Mucosa of descending colon (tissue), 3 donors: ENCODE results near the gene MEI1. TPM values are rescaled to one million over a fixed set of nuclear protein-coding genes. Genes with fewer than 3 reads are reported as not detected.

Source experiments
- ATAC-seq: fragments of 200-7000 bp; cut with Tn5 transposase; one replicate; pipeline ENCODE4 v1.9.1; 2020; ENCODE audit warnings: mild to moderate bottlenecking, moderate library complexity
- DNase-seq, 3 donors: peaks; one replicate each; pipeline ENCODE4 v3.0.0-alpha.2; 2020
- H3K36me3 ChIP-seq: fragments of 200-600 bp; one replicate; pipeline ENCODE4 v1.8.0; 2021; ENCODE audit warnings: low read depth, mild to moderate bottlenecking
- H3K4me1 ChIP-seq: fragments of 200-600 bp; one replicate; pipeline ENCODE4 v1.8.0; 2021; ENCODE audit warnings: low read depth, mild to moderate bottlenecking
- H3K4me3 ChIP-seq: fragments of 200-600 bp; one replicate; pipeline ENCODE4 v1.8.0; 2021; ENCODE audit warnings: mild to moderate bottlenecking
- H3K9me3 ChIP-seq: fragments of 200-600 bp; one replicate; pipeline ENCODE4 v1.8.0; 2021; ENCODE audit warnings: mild to moderate bottlenecking
- CTCF ChIP-seq: fragments of 200-600 bp; IDR thresholded peaks from one replicate; pipeline ENCODE4 v1.8.0; 2022; ENCODE audit warnings: antibody characterized with exemption, mild to moderate bottlenecking
- intact Hi-C, 2 donors: fragments of 100-400 bp; cut with DNase I in 1 of 2; cut with micrococcal nuclease in 1 of 2; formaldehyde crosslinking; loops; one replicate each; pipeline versions ENCODE4 v1.11.0 to v1.11.1; 2022; cut with DNase I, micrococcal nuclease
- total RNA-seq, 3 donors: library from RNA; stranded (reverse); fragmentation: NEBNext Ultra II Directional in 2 of 3; extraction: Animal tissue kit (Norgen Biotek cat#: 25700) in 2 of 3; gene quantifications; one replicate each; pipeline versions ENCODE4 v1.2.1 to v1.2.4, GENCODE V29; 2021 to 2023
- donor health status: DM: no; HTN: no; CAD: no; lungs with moderate emphysema.
- donor health status: DM: no; HTN: no; CAD: no.
- donor health status: DM: no; HTN: yes; CAD: no.

The MEI1 gene
- total RNA-seq, 3 donors from 2014 or later, result 1.4 to 6.4 (median 1.8) TPM

GRCh38 chr22:41848468-41848867, 149.2 kb downstream of the MEI1 start:
- DNase-seq (peak; percentile 84 to 85 (median 84)), ATAC-seq (peak; percentile 98)
- Histone ChIP-seq H3K36me3 (no peaks in the 10 kb centered on the region), H3K4me3 (no peak overlapping the region), H3K4me1 (peaks cover 48% of the 10 kb centered on the region), H3K9me3 (no peaks in the 10 kb centered on the region)
- intact Hi-C loops, result no loop called here
- no peak for TF ChIP-seq CTCF

Other genes starting within 250 kb of the MEI1 start
- gene PHF5A, start 230.8 kb upstream of the MEI1 start, total RNA-seq, result 10 to 100 TPM; 27.0 to 31.7 (median 29.7) TPM
- gene ACO2, start 230.4 kb upstream of the MEI1 start, total RNA-seq, result 100 to 1,000 TPM; 187 to 295 (median 241) TPM
- 10 to 100 TPM; 12.4 to 26.1 (median 15.7) TPM for gene POLR3H, start 155.0 kb upstream of the MEI1 start, total RNA-seq
- gene CSDC2, start 138.5 kb upstream of the MEI1 start, total RNA-seq, result 1 to 10 TPM in 2 of 3 donors, under 1 TPM in 1; 0.26 to 1.6 (median 1.0) TPM
- gene PMM1, start 109.7 kb upstream of the MEI1 start, total RNA-seq, result 10 to 100 TPM; 40.7 to 69.4 (median 51.7) TPM
- 10 to 100 TPM; 23.4 to 28.7 (median 26.3) TPM for gene DESI1, start 78.5 kb upstream of the MEI1 start, total RNA-seq
- 100 to 1,000 TPM; 169 to 193 (median 177) TPM for gene XRCC6, start 78.2 kb upstream of the MEI1 start, total RNA-seq
- 10 to 100 TPM; 92.4 to 98.1 (median 97.9) TPM for gene SNU13, start 10.6 kb upstream of the MEI1 start, total RNA-seq
- 10 to 100 TPM in 2 of 3 donors, 1 to 10 TPM in 1; 9.2 to 11.6 (median 10.0) TPM for gene CCDC134, start 101.2 kb downstream of the MEI1 start, total RNA-seq
- 100 to 1,000 TPM; 139 to 254 (median 169) TPM for gene SREBF2, start 133.6 kb downstream of the MEI1 start, total RNA-seq
- gene SHISA8, start 215.6 kb downstream of the MEI1 start, total RNA-seq, result not detected
- gene TNFRSF13C, start 227.3 kb downstream of the MEI1 start, total RNA-seq, result under 1 TPM; 0.22 to 0.94 (median 0.55) TPM
- 10 to 100 TPM in 1 of 3 donors, 1 to 10 TPM in 2; 3.2 to 18.8 (median 7.5) TPM for gene CENPM, start 247.6 kb downstream of the MEI1 start, total RNA-seq